Right lobe of liver (tissue), 6 donors: ENCODE measurements around the gene LRP3. TPM values are rescaled to one million over a fixed set of nuclear protein-coding genes. Genes with fewer than 3 reads are reported as not detected.
"Not testable (repeated sequence)": the region's sequence is repeated elsewhere in the genome, so short reads cannot be mapped to it uniquely, and the experiment has no call there.

Experiments
- ATAC-seq, 4 donors: fragments of 200-7000 bp; cut with Tn5 transposase; one replicate each; pipeline ENCODE4 v1.9.1; 2020; ENCODE audit warnings: mild to moderate bottlenecking in 4 of 4, moderate library complexity in 4 of 4
- DNase-seq, 3 donors: peaks; one replicate each; pipeline ENCODE4 v3.0.0-alpha.2; 2020
- H3K27ac ChIP-seq, 3 donors: fragments of 200-600 bp; one replicate each; pipeline ENCODE4 v1.8.0; 2022
- H3K27me3 ChIP-seq, 2 donors: fragments of 200-600 bp; one replicate each; pipeline ENCODE4 v1.8.0; 2022
- H3K36me3 ChIP-seq, 4 donors: fragments of 200-600 bp; sonication (generic) in 1 of 4; one replicate each; pipeline versions ENCODE4 v1.5.1 to v1.8.0; 2017 to 2022; ENCODE audit warnings: control low read depth in 1 of 4
- H3K4me1 ChIP-seq, 4 donors: fragments of 200-600 bp; sonication (generic) in 1 of 4; one replicate each; pipeline versions ENCODE4 v1.5.1 to v1.8.0; 2017 to 2022; ENCODE audit warnings: control low read depth in 1 of 4
- H3K4me3 ChIP-seq, 3 donors: fragments of 200-600 bp; one replicate each; pipeline ENCODE4 v1.8.0; 2022
- H3K9me3 ChIP-seq, 4 donors: fragments of 200-600 bp; sonication (generic) in 1 of 4; one replicate each; pipeline versions ENCODE4 v1.5.1 to v1.8.0; 2017 to 2022; ENCODE audit warnings: control low read depth in 1 of 4
- CTCF ChIP-seq, 4 donors: fragments of 200-600 bp in 3 of 4; fragments of 450-650 bp in 1 of 4; IDR thresholded peaks; one replicate each; pipeline versions ENCODE4 v1.5.1 to v1.8.0; 2016 to 2022; ENCODE audit warnings: antibody characterized with exemption in 4 of 4, mild to moderate bottlenecking in 2 of 4
- POLR2A ChIP-seq: fragments of 450-650 bp; IDR thresholded peaks from one replicate; pipeline ENCODE4 v1.6.1; 2017; ENCODE audit warnings: antibody characterized with exemption, mild to moderate bottlenecking
- WGBS: methylation state at CpG from one replicate; pipeline ENCODE4 v1.1.6; 2018; ENCODE audit warnings: low coverage, low lambda C conversion rate; ENCODE audit not compliant: insufficient coverage; ENCODE audit errors: missing lambda C conversion rate; 5-methylcytosine and 5-hydroxymethylcytosine counted together
- intact Hi-C, 2 donors: fragments of 100-400 bp; cut with DNase I; formaldehyde crosslinking; loops; one replicate each; pipeline versions ENCODE4 v1.11.2 to v1.14.1; 2022
- total RNA-seq, 6 experiments: library from RNA; depleted of rRNA in 2 of 6; stranded (reverse); fragments of >200 nt in 2 of 6; fragmentation: NEBNext Ultra II Directional in 3 of 6; extraction: Animal tissue kit (Norgen Biotek cat#: 25700) in 3 of 6; gene quantifications; one replicate each; pipeline versions ENCODE4 v1.1.0 to v1.2.4, GENCODE V29; 2016 to 2023
- donor health status: DM: no; HTN: yes; CAD: no.
- donor health status: DM: no; HTN: no; CAD: no.
- donor health status: DM: no; HTN: no; CAD: no.
- donor health status: DM: no; HTN: yes; CAD: no.
- donor health status: DM: no; HTN: yes; CAD: no.

LRP3 gene
- total RNA-seq, 6 experiments from 2014 or later = 25.2 to 40.7 (median 33.7) TPM

- WGBS = no CpG with 5 or more reads among the region's 8 CpGs
- TF ChIP-seq POLR2A = no peak
- no peak for TF ChIP-seq CTCF (IDR thresholded peaks at IDR 0.05)
- DNase-seq = no peak
- Histone ChIP-seq H3K4me1 (no peaks in the 10 kb centered on the region), H3K9me3 (no peaks in the 10 kb centered on the region), H3K36me3 (no peaks in the 10 kb centered on the region), H3K27me3 (no peaks in the 10 kb centered on the region), H3K4me3 (no peak overlapping the region), H3K27ac (no peak overlapping the region)
- ATAC-seq = no peak
- intact Hi-C loops = no loop called here
Observed at GRCh38 chr19:33217881-33218280, 23.8 kb downstream of the LRP3 start.

DNA sequence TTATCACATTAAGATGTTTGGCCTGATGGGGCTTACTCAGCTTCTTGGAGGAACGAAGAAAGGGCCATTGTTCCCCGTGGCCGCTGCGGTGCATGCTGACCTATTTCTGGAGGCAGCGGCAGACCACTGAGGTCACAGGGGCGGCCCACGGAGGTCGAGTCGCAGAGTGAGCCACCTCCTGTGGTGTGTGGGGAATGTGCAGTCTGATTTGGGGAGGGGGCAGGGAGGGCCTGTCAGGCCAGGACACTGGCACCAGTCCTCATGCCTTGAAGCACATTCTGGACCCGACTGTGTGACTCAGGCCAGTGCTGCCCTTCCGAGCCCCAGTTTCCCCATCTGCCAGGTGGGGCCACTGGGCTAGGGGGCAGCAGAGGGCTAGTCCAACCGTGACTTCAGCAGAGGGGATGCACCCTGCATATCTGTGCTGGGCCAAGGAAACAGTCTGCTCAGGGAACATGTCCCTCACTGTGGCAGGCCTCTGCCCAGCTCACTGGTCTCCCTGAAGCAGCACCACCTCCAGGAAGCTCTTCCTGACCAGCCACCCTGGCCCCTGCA, 25.2 kb downstream of the LRP3 start:
- Histone ChIP-seq H3K4me3 (no peak overlapping the region), H3K4me1 (no peaks in the 10 kb centered on the region), H3K27me3 (no peaks in the 10 kb centered on the region), H3K27ac (no peak overlapping the region), H3K9me3 (no peaks in the 10 kb centered on the region), H3K36me3 (no peaks in the 10 kb centered on the region)
- DNase-seq (no peak), ATAC-seq (no peak)
- 81% methylated on average over 9 of the region's 12 CpGs for WGBS
- TF ChIP-seq POLR2A = no peak
- TF ChIP-seq CTCF (IDR thresholded peaks at IDR 0.05) = no peak
- intact Hi-C loops = no loop called here

- ATAC-seq (no peak), DNase-seq (no peak)
- H3K4me3 ChIP-seq = no peak overlapping the region
- no peaks in the 10 kb centered on the region for H3K36me3 ChIP-seq
- H3K9me3 ChIP-seq = no peaks in the 10 kb centered on the region
- TF ChIP-seq CTCF (IDR thresholded peaks at IDR 0.05) = no peak
- TF ChIP-seq POLR2A = no peak
- intact Hi-C loops = no loop called here
- H3K27me3 ChIP-seq = peaks cover 0 to under 1% of the 10 kb centered on the region in 2 donors
- no peaks in the 10 kb centered on the region for H3K4me1 ChIP-seq
- no peak overlapping the region for H3K27ac ChIP-seq
- WGBS = 81% methylated on average over 8 of the region's 18 CpGs
Observed at GRCh38 chr19:33220115-33220514, 26.0 kb downstream of the LRP3 start.

- Histone ChIP-seq H3K9me3 (no peaks in the 10 kb centered on the region), H3K27me3 (peaks cover 0 to 6% of the 10 kb centered on the region in 2 donors), H3K36me3 (no peaks in the 10 kb centered on the region), H3K4me3 (no peak overlapping the region), H3K4me1 (peaks cover 0 to 3% (median 0%) of the 10 kb centered on the region in 4 donors), H3K27ac (no peak overlapping the region)
- no peak for DNase-seq
- TF ChIP-seq CTCF (IDR thresholded peaks at IDR 0.05) (no peak), POLR2A (no peak)
- intact Hi-C loops = no loop called here
- ATAC-seq = no peak
- WGBS = 81% methylated on average over 9 of the region's 9 CpGs
Observed at GRCh38 chr19:33220735-33221134, 26.6 kb downstream of the LRP3 start.

GRCh38 chr19:33221638-33222037, 27.5 kb downstream of the LRP3 start:
- Histone ChIP-seq H3K27me3 (peaks cover 0 to 7% of the 10 kb centered on the region in 2 donors), H3K4me3 (no peak overlapping the region), H3K27ac (no peak overlapping the region), H3K9me3 (no peaks in the 10 kb centered on the region), H3K36me3 (no peaks in the 10 kb centered on the region), H3K4me1 (peaks cover 0 to 3% (median 0%) of the 10 kb centered on the region in 4 donors)
- TF ChIP-seq CTCF (IDR thresholded peaks at IDR 0.05) (no peak), POLR2A (no peak)
- intact Hi-C loops = no loop called here
- WGBS = no CpG with 5 or more reads among the region's 6 CpGs
- DNase-seq = no peak
- no peak for ATAC-seq

- 83% methylated on average over 2 of the region's 2 CpGs for WGBS
- H3K4me3 ChIP-seq, ATAC-seq, H3K4me1 ChIP-seq, intact Hi-C loops, H3K9me3 ChIP-seq, H3K27me3 ChIP-seq, DNase-seq, H3K36me3 ChIP-seq, H3K27ac ChIP-seq: not testable (repeated sequence)
Observed at GRCh38 chr19:33222255-33222654, 28.1 kb downstream of the LRP3 start.
